Kidney (tissue), 14 donors: Measurements from ENCODE around the gene KLHL29. TPM values are rescaled to one million over a fixed set of nuclear protein-coding genes. Genes with fewer than 3 reads are reported as not detected.

Experiments
- DNase-seq, 5 donors: peaks; one replicate each; pipeline ENCODE4 v3.0.0-alpha.2; 2013 to 2020
- FAIRE-seq: peaks from 2 replicates; lab custom pipeline; 2012; peaks lifted over from hg19 to GRCh38; lab: Jason Lieb, UNC
- H3K27ac ChIP-seq, 2 donors: one replicate each; pipeline ENCODE4 v1.7.0; 2013; ENCODE audit warnings: low read depth in 2 of 2, low read length in 2 of 2, inconsistent platforms in 1 of 2
- H3K27me3 ChIP-seq: one replicate; pipeline ENCODE4 v1.7.1; 2013; ENCODE audit warnings: low read length, inconsistent platforms; ENCODE audit not compliant: control insufficient read depth, insufficient read depth
- H3K36me3 ChIP-seq, 3 donors: one replicate each; pipeline versions ENCODE4 v1.7.0 to v1.7.1; 2013; ENCODE audit warnings: low read length in 3 of 3, control low read depth in 1 of 3, inconsistent platforms in 1 of 3; ENCODE audit not compliant: insufficient read depth in 3 of 3, control insufficient read depth in 2 of 3
- H3K4me1 ChIP-seq, 3 donors: one replicate each; pipeline versions ENCODE4 v1.7.0 to v1.7.1; 2013; ENCODE audit warnings: low read length in 3 of 3, inconsistent platforms in 1 of 3, low read depth in 1 of 3; ENCODE audit not compliant: control insufficient read depth in 2 of 3, insufficient read depth in 2 of 3
- H3K4me3 ChIP-seq, 3 donors: one replicate each; pipeline versions ENCODE4 v1.7.0 to v1.8.1; 2013; ENCODE audit warnings: low read length in 3 of 3, control low read depth in 1 of 3, inconsistent platforms in 1 of 3
- H3K9ac ChIP-seq, 3 donors: one replicate each; pipeline versions ENCODE4 v1.7.0 to v1.7.1; 2013; ENCODE audit warnings: low read length in 3 of 3, control low read depth in 1 of 3, inconsistent platforms in 1 of 3
- H3K9me3 ChIP-seq, 3 donors: one replicate each; pipeline versions ENCODE4 v1.7.0 to v1.7.1; 2013; ENCODE audit warnings: low read length in 3 of 3, control low read depth in 1 of 3, inconsistent platforms in 1 of 3; ENCODE audit not compliant: control insufficient read depth in 2 of 3, insufficient read depth in 1 of 3
- intact Hi-C: fragments of 100-400 bp; cut with DNase I; formaldehyde crosslinking; loops from one replicate; pipeline ENCODE4 v1.11.1; 2022
- polyA plus RNA-seq: library from polyadenylated mRNA; stranded (reverse); fragments of 350-450 nt; fragmentation: Illumina TruSeq; extraction: RNeasy Lipid Tissue Mini Kit (QIAGEN cat#74804); gene quantifications from one replicate; pipeline ENCODE4 v1.2.3, GENCODE V29; 2014; ENCODE audit warnings: low read depth, low replicate concordance; ENCODE audit not compliant: insufficient read depth
- total RNA-seq: library from RNA; stranded (reverse); fragmentation: NEBNext Ultra II Directional; extraction: Animal tissue kit (Norgen Biotek cat#: 25700); gene quantifications from one replicate; pipeline ENCODE4 v1.2.1, GENCODE V29; 2021
- TF ChIP-seq, protein P1 (sequence below): IDR thresholded peaks from 3 replicates; pipeline ENCODE4 v1.5.1; 2012; ENCODE audit warnings: mild to moderate bottlenecking, moderate library complexity, borderline replicate concordance; ENCODE audit not compliant: insufficient read depth; ENCODE audit errors: extremely low read depth
- donor health status: control.
- donor health status: control.
- donor health status: control.
- donor health status: control.
- donor health status: control.
- donor health status: DM: yes; HTN: yes; CAD: no.
- donor health status: Normal renal cell carcinoma (clear cell type).

The KLHL29 gene
- total and polyA plus RNA-seq, 2 donors from 2014 or later = 1.5 to 10.5 TPM

DNA sequence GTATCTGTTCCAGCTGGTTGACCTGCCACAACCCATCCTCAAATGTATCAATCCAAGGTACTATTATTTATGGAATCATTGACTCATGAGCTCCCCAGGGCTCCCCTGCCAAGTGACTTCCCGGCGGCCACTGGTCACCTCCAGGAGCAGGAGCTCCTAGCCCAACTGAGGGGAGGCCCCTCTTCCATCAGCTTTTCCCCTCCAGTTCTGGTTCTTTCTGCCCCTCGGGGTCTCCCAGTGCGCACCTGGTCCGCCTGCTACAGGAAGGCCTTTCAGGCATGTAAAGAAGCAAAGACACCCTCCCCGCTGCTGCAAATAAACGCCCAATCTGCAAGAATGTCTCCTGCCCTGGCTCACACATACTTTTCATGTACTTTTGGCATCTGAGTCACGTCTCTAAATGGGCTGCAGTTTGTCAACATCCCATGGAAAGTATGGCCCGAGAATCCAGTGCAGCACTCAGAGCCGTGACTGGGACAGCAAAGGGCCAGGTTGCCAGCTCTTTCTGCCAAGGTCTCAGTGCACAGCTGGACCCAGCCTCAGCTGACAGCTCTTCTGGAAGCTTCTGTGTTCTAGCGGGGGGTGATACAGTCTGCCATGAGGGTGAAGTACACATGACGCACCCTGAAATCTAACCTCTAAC lies 41.4 kb downstream of the KLHL29 start:
- intact Hi-C loops = no loop called here
- FAIRE-seq (no peak), DNase-seq (peak in 2 of 5 donors; percentile 9 to 39)
- no peaks in the 10 kb centered on the region for H3K36me3 ChIP-seq
- no peaks in the 10 kb centered on the region for H3K9me3 ChIP-seq
- H3K4me3 ChIP-seq = no peak overlapping the region
- TF ChIP-seq, protein P1, sequence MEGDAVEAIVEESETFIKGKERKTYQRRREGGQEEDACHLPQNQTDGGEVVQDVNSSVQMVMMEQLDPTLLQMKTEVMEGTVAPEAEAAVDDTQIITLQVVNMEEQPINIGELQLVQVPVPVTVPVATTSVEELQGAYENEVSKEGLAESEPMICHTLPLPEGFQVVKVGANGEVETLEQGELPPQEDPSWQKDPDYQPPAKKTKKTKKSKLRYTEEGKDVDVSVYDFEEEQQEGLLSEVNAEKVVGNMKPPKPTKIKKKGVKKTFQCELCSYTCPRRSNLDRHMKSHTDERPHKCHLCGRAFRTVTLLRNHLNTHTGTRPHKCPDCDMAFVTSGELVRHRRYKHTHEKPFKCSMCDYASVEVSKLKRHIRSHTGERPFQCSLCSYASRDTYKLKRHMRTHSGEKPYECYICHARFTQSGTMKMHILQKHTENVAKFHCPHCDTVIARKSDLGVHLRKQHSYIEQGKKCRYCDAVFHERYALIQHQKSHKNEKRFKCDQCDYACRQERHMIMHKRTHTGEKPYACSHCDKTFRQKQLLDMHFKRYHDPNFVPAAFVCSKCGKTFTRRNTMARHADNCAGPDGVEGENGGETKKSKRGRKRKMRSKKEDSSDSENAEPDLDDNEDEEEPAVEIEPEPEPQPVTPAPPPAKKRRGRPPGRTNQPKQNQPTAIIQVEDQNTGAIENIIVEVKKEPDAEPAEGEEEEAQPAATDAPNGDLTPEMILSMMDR = no peak
- H3K27me3 ChIP-seq = no peaks in the 10 kb centered on the region
- H3K9ac ChIP-seq = no peak overlapping the region
- peaks cover 0 to 4% (median 3%) of the 10 kb centered on the region in 3 donors for H3K4me1 ChIP-seq
- no peak overlapping the region for H3K27ac ChIP-seq

DNA sequence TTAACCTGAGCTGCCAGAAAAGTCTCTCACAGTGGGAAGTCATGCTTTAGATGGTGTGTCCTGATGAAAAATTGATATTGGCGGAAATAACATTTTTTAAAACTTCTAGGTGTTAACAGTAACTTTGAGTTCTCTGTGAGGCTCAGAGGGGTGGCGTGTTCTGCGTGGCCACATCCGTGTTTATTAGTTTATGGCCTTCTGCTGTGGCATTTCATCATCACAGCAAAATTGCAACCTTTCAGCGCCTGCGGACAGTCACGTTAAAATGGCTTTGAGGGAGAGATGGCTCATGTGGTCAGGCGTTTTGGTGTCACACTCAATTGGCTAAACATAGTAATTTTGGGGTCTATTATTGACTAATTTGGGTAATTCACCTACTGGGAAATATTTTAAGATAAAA lies 42.4 kb downstream of the KLHL29 start:
- no peak for DNase-seq
- H3K4me1 ChIP-seq = peaks cover 0 to 4% (median 3%) of the 10 kb centered on the region in 3 donors
- H3K9ac ChIP-seq = no peak overlapping the region
- no peaks in the 10 kb centered on the region for H3K27me3 ChIP-seq
- FAIRE-seq = no peak
- no peak overlapping the region for H3K4me3 ChIP-seq
- H3K36me3 ChIP-seq = no peaks in the 10 kb centered on the region
- TF ChIP-seq, protein P1 = no peak
- no peak overlapping the region for H3K27ac ChIP-seq
- intact Hi-C loops = no loop called here
- H3K9me3 ChIP-seq = no peaks in the 10 kb centered on the region

DNA sequence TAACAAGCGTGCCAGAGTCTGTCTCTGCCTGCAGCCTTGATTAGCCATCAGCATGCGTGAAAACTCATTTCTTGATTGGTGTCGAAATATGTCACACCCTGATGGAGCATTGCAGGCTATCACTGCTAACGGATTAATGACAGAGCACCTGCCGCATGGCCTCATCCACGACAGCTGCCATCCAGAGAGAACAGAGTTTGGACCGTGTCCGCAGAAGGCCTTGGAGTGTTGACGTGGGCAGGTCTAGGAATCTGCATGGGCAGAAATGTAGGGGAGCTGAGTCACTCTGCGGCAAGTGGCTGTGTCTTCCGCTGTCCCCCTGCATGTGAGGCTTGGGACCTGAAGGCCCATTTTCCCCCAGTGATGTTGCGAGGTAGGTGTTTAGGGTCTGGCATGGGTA lies 43.0 kb downstream of the KLHL29 start:
- H3K9me3 ChIP-seq = no peaks in the 10 kb centered on the region
- H3K36me3 ChIP-seq = no peaks in the 10 kb centered on the region
- H3K4me3 ChIP-seq = no peak overlapping the region
- no peak overlapping the region for H3K27ac ChIP-seq
- peaks cover 0 to 4% (median 3%) of the 10 kb centered on the region in 3 donors for H3K4me1 ChIP-seq
- TF ChIP-seq, protein P1 = no peak
- DNase-seq (no peak), FAIRE-seq (no peak)
- H3K9ac ChIP-seq = no peak overlapping the region
- H3K27me3 ChIP-seq = no peaks in the 10 kb centered on the region
- intact Hi-C loops = no loop called here

DNA sequence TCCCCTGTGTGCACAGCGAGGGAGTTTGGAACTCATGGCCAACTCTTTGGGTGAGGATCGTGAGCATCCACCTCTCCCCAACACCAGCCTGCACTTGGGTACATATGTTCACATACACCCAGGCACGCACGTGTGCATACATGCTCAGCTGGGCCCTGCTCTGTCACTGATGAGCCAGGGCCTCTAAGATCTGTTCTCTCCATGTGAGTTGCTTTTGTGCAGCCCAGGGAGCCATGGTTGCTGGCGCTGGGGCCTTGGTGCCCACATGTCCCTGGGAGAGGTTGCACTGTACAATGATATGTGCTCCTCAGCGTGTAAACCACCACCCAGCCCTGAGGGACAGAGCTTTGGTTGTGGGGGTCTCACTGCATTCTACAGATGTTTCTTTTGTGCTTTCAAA lies 44.1 kb downstream of the KLHL29 start:
- Histone ChIP-seq H3K4me1 (no peaks in the 10 kb centered on the region), H3K4me3 (no peak overlapping the region), H3K27ac (no peak overlapping the region), H3K9me3 (no peaks in the 10 kb centered on the region), H3K27me3 (no peaks in the 10 kb centered on the region), H3K9ac (no peak overlapping the region), H3K36me3 (no peaks in the 10 kb centered on the region)
- TF ChIP-seq, protein P1 = no peak
- DNase-seq (peak in 1 of 5 donors; percentile 19), FAIRE-seq (no peak)
- intact Hi-C loops = no loop called here
